HG03103 (cell line): ENCODE data around the gene KLK15.
"Not testable (repeated sequence)": the region's sequence is repeated elsewhere in the genome, so short reads cannot be mapped to it uniquely, and the experiment has no call there.

ENCODE experiments used
- ATAC-seq: cut with Tn5 transposase; IDR thresholded peaks from one replicate; pipeline ENCODE4 v1.9.1; 2021; ENCODE audit warnings: low read depth; ENCODE audit not compliant: unreplicated experiment

KLK15 gene

GRCh38 chr19:50821622-50822021 lies 11.8 kb downstream of the KLK15 start:
- ATAC-seq: no peak

GRCh38 chr19:50821248-50821612 lies 12.1 kb downstream of the KLK15 start:
- no peak for ATAC-seq

GRCh38 chr19:50820549-50821247 lies 12.7 kb downstream of the KLK15 start:
- ATAC-seq: no peak

GRCh38 chr19:50820086-50820485 lies 13.3 kb downstream of the KLK15 start:
- ATAC-seq: no peak

GRCh38 chr19:50819636-50820035 lies 13.7 kb downstream of the KLK15 start:
- ATAC-seq: no peak

GRCh38 chr19:50818859-50819472 lies 14.4 kb downstream of the KLK15 start:
- ATAC-seq: no peak

GRCh38 chr19:50817941-50818858 lies 15.2 kb downstream of the KLK15 start:
- ATAC-seq: peak; percentile 51

- no peak for ATAC-seq
These were observed 17.9 kb downstream of the KLK15 start for GRCh38 chr19:50815439-50815838.

GRCh38 chr19:50814883-50815282 lies 18.5 kb downstream of the KLK15 start:
- ATAC-seq: no peak

GRCh38 chr19:50812474-50812873 lies 20.9 kb downstream of the KLK15 start:
- ATAC-seq: no peak

GRCh38 chr19:50811622-50812238 lies 21.6 kb downstream of the KLK15 start:
- not testable (repeated sequence) for ATAC-seq

- ATAC-seq: no peak
These were observed 24.5 kb downstream of the KLK15 start for GRCh38 chr19:50808856-50809255.

- peak; percentile 90 for ATAC-seq
These were observed 28.7 kb downstream of the KLK15 start for GRCh38 chr19:50804420-50805272.

- peak; percentile 15 for ATAC-seq
These were observed 29.5 kb downstream of the KLK15 start for GRCh38 chr19:50803633-50804419.

GRCh38 chr19:50801107-50801506 lies 32.3 kb downstream of the KLK15 start:
- ATAC-seq: no peak

GRCh38 chr19:50799547-50799851 lies 33.9 kb downstream of the KLK15 start:
- ATAC-seq: no peak

GRCh38 chr19:50798659-50799546 lies 34.5 kb downstream of the KLK15 start:
- ATAC-seq: no peak
